HuH-7 (cell line): ENCODE measurements around the gene HSD17B8.
A peak's percentile ranks its signal among the peaks of the same experiment; 100 is the strongest.

Experiments
- DNase-seq: peaks from one replicate; pipeline ENCODE4 v3.0.0; 2011; ENCODE audit warnings: low spot score

HSD17B8 gene

GRCh38 chr6:33204415-33205190 is at the start of gene HSD17B8:
Gene HSD17B8, plus strand, starts transcription at chr6:33204655. Its CDS starts 14 bp downstream, at chr6:33204669.
- DNase-seq = peak; percentile 97

- no peak for DNase-seq
These were observed 47.9 kb upstream of the HSD17B8 start for GRCh38 chr6:33156561-33156960.

GRCh38 chr6:33156964-33157363 is 47.5 kb upstream of the HSD17B8 start:
- DNase-seq = no peak

GRCh38 chr6:33160096-33160495 is 44.4 kb upstream of the HSD17B8 start:
- no peak for DNase-seq

GRCh38 chr6:33160728-33161344 is 43.6 kb upstream of the HSD17B8 start:
- DNase-seq = no peak

GRCh38 chr6:33161354-33162331 is 42.8 kb upstream of the HSD17B8 start:
- peak; percentile 78 for DNase-seq

- DNase-seq = no peak
These were observed 40.9 kb upstream of the HSD17B8 start for GRCh38 chr6:33163540-33163939.

GRCh38 chr6:33164176-33164575 is 40.3 kb upstream of the HSD17B8 start:
- no peak for DNase-seq

- DNase-seq = no peak
These were observed 39.6 kb upstream of the HSD17B8 start for GRCh38 chr6:33164665-33165373.

GRCh38 chr6:33165581-33166258 is 38.7 kb upstream of the HSD17B8 start:
- no peak for DNase-seq

GRCh38 chr6:33166363-33166762 is 38.1 kb upstream of the HSD17B8 start:
- no peak for DNase-seq

GRCh38 chr6:33166811-33167210 is 37.6 kb upstream of the HSD17B8 start:
- DNase-seq = no peak

GRCh38 chr6:33167374-33168283 is 36.8 kb upstream of the HSD17B8 start:
- no peak for DNase-seq

GRCh38 chr6:33168284-33168601 is 36.2 kb upstream of the HSD17B8 start:
- no peak for DNase-seq

GRCh38 chr6:33168639-33169038 is 35.8 kb upstream of the HSD17B8 start:
- DNase-seq = no peak

GRCh38 chr6:33169291-33170175 is 34.9 kb upstream of the HSD17B8 start:
- DNase-seq = no peak

- no peak for DNase-seq
These were observed 34.1 kb upstream of the HSD17B8 start for GRCh38 chr6:33170176-33171015.
